HepG2 (cell line): Measurements from ENCODE around the gene ALK.

Experiments used
- HNRNPUL1 ChIP-seq: fragments of 200-400 bp; formaldehyde crosslinking; IDR thresholded peaks from 2 replicates; pipeline ENCODE4 v1.6.1; 2017; ENCODE audit warnings: low read depth, mild to moderate bottlenecking, low read length, moderate library complexity
- MAFG ChIP-seq: sonication (generic); formaldehyde crosslinking; IDR thresholded peaks from 2 replicates; pipeline ENCODE4 v1.5.1; 2020; ENCODE audit warnings: mild to moderate bottlenecking, missing genetic modification reagents
- NR2C2 ChIP-seq: sonication (generic); formaldehyde crosslinking; IDR thresholded peaks from 2 replicates; pipeline ENCODE4 v1.4.0; 2020; ENCODE audit warnings: missing genetic modification reagents, mild to moderate bottlenecking, moderate library complexity, borderline replicate concordance
- POLR2AphosphoS2 ChIP-seq: IDR thresholded peaks from 2 replicates; pipeline ENCODE4 v1.6.1; 2011; ENCODE audit warnings: low read depth, low read length, improper control_type of control experiment
- RAD21 ChIP-seq: fragments of 450-650 bp; formaldehyde crosslinking; IDR thresholded peaks from 2 replicates; pipeline ENCODE4 v1.5.0; 2020; ENCODE audit warnings: mild to moderate bottlenecking
- ZNF572 ChIP-seq: sonication (generic); formaldehyde crosslinking; IDR thresholded peaks from 2 replicates; pipeline ENCODE4 v1.5.1; 2020; ENCODE audit warnings: mild to moderate bottlenecking, missing genetic modification reagents

GRCh38 chr2:29742656-29743055, 178.7 kb downstream of the ALK start:
- TF ChIP-seq HNRNPUL1 (no peak), RAD21 (CRISPR knock-in tag) (no peak), MAFG (CRISPR knock-in tag) (no peak), ZNF572 (no peak), NR2C2 (no peak), POLR2AphosphoS2 (no peak)
